Kidney (tissue), 14 donors: ENCODE measurements around the gene LRRC8E. TPM values are rescaled to one million over a fixed set of nuclear protein-coding genes. Genes with fewer than 3 reads are reported as not detected.

Experiments used
- DNase-seq, 5 donors: peaks; one replicate each; pipeline ENCODE4 v3.0.0-alpha.2; 2013 to 2020
- FAIRE-seq: peaks from 2 replicates; lab custom pipeline; 2012; peaks lifted over from hg19 to GRCh38; lab: Jason Lieb, UNC
- H3K27ac ChIP-seq, 2 donors: one replicate each; pipeline ENCODE4 v1.7.0; 2013; ENCODE audit warnings: low read depth in 2 of 2, low read length in 2 of 2, inconsistent platforms in 1 of 2
- H3K27me3 ChIP-seq: one replicate; pipeline ENCODE4 v1.7.1; 2013; ENCODE audit warnings: low read length, inconsistent platforms; ENCODE audit not compliant: control insufficient read depth, insufficient read depth
- H3K36me3 ChIP-seq, 3 donors: one replicate each; pipeline versions ENCODE4 v1.7.0 to v1.7.1; 2013; ENCODE audit warnings: low read length in 3 of 3, control low read depth in 1 of 3, inconsistent platforms in 1 of 3; ENCODE audit not compliant: insufficient read depth in 3 of 3, control insufficient read depth in 2 of 3
- H3K4me1 ChIP-seq, 3 donors: one replicate each; pipeline versions ENCODE4 v1.7.0 to v1.7.1; 2013; ENCODE audit warnings: low read length in 3 of 3, inconsistent platforms in 1 of 3, low read depth in 1 of 3; ENCODE audit not compliant: control insufficient read depth in 2 of 3, insufficient read depth in 2 of 3
- H3K4me3 ChIP-seq, 3 donors: one replicate each; pipeline versions ENCODE4 v1.7.0 to v1.8.1; 2013; ENCODE audit warnings: low read length in 3 of 3, control low read depth in 1 of 3, inconsistent platforms in 1 of 3
- H3K9ac ChIP-seq, 3 donors: one replicate each; pipeline versions ENCODE4 v1.7.0 to v1.7.1; 2013; ENCODE audit warnings: low read length in 3 of 3, control low read depth in 1 of 3, inconsistent platforms in 1 of 3
- H3K9me3 ChIP-seq, 3 donors: one replicate each; pipeline versions ENCODE4 v1.7.0 to v1.7.1; 2013; ENCODE audit warnings: low read length in 3 of 3, control low read depth in 1 of 3, inconsistent platforms in 1 of 3; ENCODE audit not compliant: control insufficient read depth in 2 of 3, insufficient read depth in 1 of 3
- CTCF ChIP-seq: IDR thresholded peaks from 3 replicates; pipeline ENCODE4 v1.5.1; 2012; ENCODE audit warnings: mild to moderate bottlenecking, moderate library complexity, borderline replicate concordance; ENCODE audit not compliant: insufficient read depth; ENCODE audit errors: extremely low read depth
- intact Hi-C: fragments of 100-400 bp; cut with DNase I; formaldehyde crosslinking; loops from one replicate; pipeline ENCODE4 v1.11.1; 2022
- polyA plus RNA-seq: library from polyadenylated mRNA; stranded (reverse); fragments of 350-450 nt; fragmentation: Illumina TruSeq; extraction: RNeasy Lipid Tissue Mini Kit (QIAGEN cat#74804); gene quantifications from one replicate; pipeline ENCODE4 v1.2.3, GENCODE V29; 2014; ENCODE audit warnings: low read depth, low replicate concordance; ENCODE audit not compliant: insufficient read depth
- total RNA-seq: library from RNA; stranded (reverse); fragmentation: NEBNext Ultra II Directional; extraction: Animal tissue kit (Norgen Biotek cat#: 25700); gene quantifications from one replicate; pipeline ENCODE4 v1.2.1, GENCODE V29; 2021
- donor health status: control.
- donor health status: control.
- donor health status: control.
- donor health status: control.
- donor health status: control.
- donor health status: DM: yes; HTN: yes; CAD: no.
- donor health status: Normal renal cell carcinoma (clear cell type).

Gene LRRC8E
- total and polyA plus RNA-seq, 2 donors from 2014 or later, result 2.2 to 9.1 TPM

- Histone ChIP-seq H3K9ac (no peak overlapping the region), H3K4me1 (peaks cover 0 to 8% (median 3%) of the 10 kb centered on the region in 3 donors), H3K36me3 (no peaks in the 10 kb centered on the region), H3K9me3 (no peaks in the 10 kb centered on the region), H3K27me3 (no peaks in the 10 kb centered on the region), H3K27ac (no peak overlapping the region), H3K4me3 (no peak overlapping the region)
- no peak for TF ChIP-seq CTCF
- FAIRE-seq (no peak), DNase-seq (no peak)
- intact Hi-C loops, result no loop called here
Observed at GRCh38 chr19:7872306-7873204, 15.8 kb upstream of the LRRC8E start.

- intact Hi-C loops, result no loop called here
- Histone ChIP-seq H3K27me3 (no peaks in the 10 kb centered on the region), H3K9me3 (no peaks in the 10 kb centered on the region), H3K36me3 (no peaks in the 10 kb centered on the region), H3K4me1 (peaks cover 0 to 8% (median 3%) of the 10 kb centered on the region in 3 donors), H3K27ac (no peak overlapping the region), H3K9ac (no peak overlapping the region), H3K4me3 (peak overlapping the region in 1 of 3 donors; percentile 30)
- FAIRE-seq (no peak), DNase-seq (peak in 3 of 5 donors; percentile 41 to 62 (median 46))
- TF ChIP-seq CTCF, result no peak
Observed at GRCh38 chr19:7873304-7874075, 14.8 kb upstream of the LRRC8E start.

- Histone ChIP-seq H3K4me1 (peaks cover 0 to 5% (median 0%) of the 10 kb centered on the region in 3 donors), H3K36me3 (no peaks in the 10 kb centered on the region), H3K27me3 (no peaks in the 10 kb centered on the region), H3K4me3 (peak within 1 kb of the TSS; percentile 31 to 62 (median 50)), H3K9ac (peak within 1 kb of the TSS in 1 of 3 donors; percentile 42), H3K9me3 (no peaks in the 10 kb centered on the region), H3K27ac (no peak within 1 kb of the TSS)
- intact Hi-C loops, result no loop called here
- FAIRE-seq (no peak), DNase-seq (peak; percentile 89 to 94 (median 92))
- TF ChIP-seq CTCF, result no peak
Observed at GRCh38 chr19:7874076-7874896, 14.0 kb upstream of the LRRC8E start, which contains the start of gene PRR36. Gene PRR36 (minus strand): TSS chr19:7874390. CDS start chr19:7873689, 701 bp downstream.
